Right lobe of liver (tissue), 6 donors: ENCODE data around the gene TSPO. TPM values are rescaled to one million over a fixed set of nuclear protein-coding genes. Genes with fewer than 3 reads are reported as not detected.
A peak's percentile ranks its signal among the peaks of the same experiment; 100 is the strongest.

Source experiments
- ATAC-seq, 4 donors: fragments of 200-7000 bp; cut with Tn5 transposase; one replicate each; pipeline ENCODE4 v1.9.1; 2020; ENCODE audit warnings: mild to moderate bottlenecking in 4 of 4, moderate library complexity in 4 of 4
- DNase-seq, 3 donors: peaks; one replicate each; pipeline ENCODE4 v3.0.0-alpha.2; 2020
- H3K27ac ChIP-seq, 3 donors: fragments of 200-600 bp; one replicate each; pipeline ENCODE4 v1.8.0; 2022
- H3K27me3 ChIP-seq, 2 donors: fragments of 200-600 bp; one replicate each; pipeline ENCODE4 v1.8.0; 2022
- H3K36me3 ChIP-seq, 4 donors: fragments of 200-600 bp; sonication (generic) in 1 of 4; one replicate each; pipeline versions ENCODE4 v1.5.1 to v1.8.0; 2017 to 2022; ENCODE audit warnings: control low read depth in 1 of 4
- H3K4me1 ChIP-seq, 4 donors: fragments of 200-600 bp; sonication (generic) in 1 of 4; one replicate each; pipeline versions ENCODE4 v1.5.1 to v1.8.0; 2017 to 2022; ENCODE audit warnings: control low read depth in 1 of 4
- H3K4me3 ChIP-seq, 3 donors: fragments of 200-600 bp; one replicate each; pipeline ENCODE4 v1.8.0; 2022
- H3K9me3 ChIP-seq, 4 donors: fragments of 200-600 bp; sonication (generic) in 1 of 4; one replicate each; pipeline versions ENCODE4 v1.5.1 to v1.8.0; 2017 to 2022; ENCODE audit warnings: control low read depth in 1 of 4
- POLR2A ChIP-seq: fragments of 450-650 bp; IDR thresholded peaks from one replicate; pipeline ENCODE4 v1.6.1; 2017; ENCODE audit warnings: antibody characterized with exemption, mild to moderate bottlenecking
- WGBS: methylation state at CpG from one replicate; pipeline ENCODE4 v1.1.6; 2018; ENCODE audit warnings: low coverage, low lambda C conversion rate; ENCODE audit not compliant: insufficient coverage; ENCODE audit errors: missing lambda C conversion rate; 5-methylcytosine and 5-hydroxymethylcytosine counted together
- intact Hi-C, 2 donors: fragments of 100-400 bp; cut with DNase I; formaldehyde crosslinking; loops; one replicate each; pipeline versions ENCODE4 v1.11.2 to v1.14.1; 2022
- total RNA-seq, 6 experiments: library from RNA; depleted of rRNA in 2 of 6; stranded (reverse); fragments of >200 nt in 2 of 6; fragmentation: NEBNext Ultra II Directional in 3 of 6; extraction: Animal tissue kit (Norgen Biotek cat#: 25700) in 3 of 6; gene quantifications; one replicate each; pipeline versions ENCODE4 v1.1.0 to v1.2.4, GENCODE V29; 2016 to 2023
- TF ChIP-seq, protein P1 (sequence below), 4 donors: fragments of 200-600 bp in 3 of 4; fragments of 450-650 bp in 1 of 4; IDR thresholded peaks; one replicate each; pipeline versions ENCODE4 v1.5.1 to v1.8.0; 2016 to 2022; ENCODE audit warnings: antibody characterized with exemption in 4 of 4, mild to moderate bottlenecking in 2 of 4
- donor health status: DM: no; HTN: yes; CAD: no.
- donor health status: DM: no; HTN: no; CAD: no.
- donor health status: DM: no; HTN: no; CAD: no.
- donor health status: DM: no; HTN: yes; CAD: no.
- donor health status: DM: no; HTN: yes; CAD: no.

TSPO gene
- total RNA-seq, 6 experiments from 2014 or later, result 18.1 to 198 (median 31.9) TPM

DNA sequence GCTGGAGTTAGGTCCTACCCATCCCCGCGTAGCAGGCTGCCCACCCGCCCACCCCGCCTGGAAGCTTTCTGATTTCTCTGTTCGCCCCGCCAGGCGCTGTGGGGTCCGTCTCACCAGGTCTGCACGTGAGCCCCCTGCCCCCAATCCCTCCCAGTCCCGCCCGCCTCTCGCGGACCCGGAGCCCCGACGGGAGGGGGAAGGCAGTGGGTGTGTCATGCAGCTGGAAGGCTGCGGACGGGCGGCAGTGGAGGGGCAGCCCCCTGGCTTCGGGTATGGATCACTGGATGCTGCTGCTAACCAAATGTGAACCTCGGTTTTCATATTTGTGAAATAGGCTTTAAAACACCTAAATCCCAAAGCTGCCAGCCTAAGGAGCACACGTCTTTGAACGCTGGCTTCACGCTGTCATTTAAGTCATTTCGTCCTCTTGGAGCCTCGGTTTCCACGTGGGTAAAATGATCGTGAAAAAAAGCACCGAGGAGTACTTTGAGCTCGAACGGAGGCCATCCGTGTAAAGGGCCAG is 41.4 kb upstream of the TSPO start:
- no peak for TF ChIP-seq POLR2A
- TF ChIP-seq, protein P1, sequence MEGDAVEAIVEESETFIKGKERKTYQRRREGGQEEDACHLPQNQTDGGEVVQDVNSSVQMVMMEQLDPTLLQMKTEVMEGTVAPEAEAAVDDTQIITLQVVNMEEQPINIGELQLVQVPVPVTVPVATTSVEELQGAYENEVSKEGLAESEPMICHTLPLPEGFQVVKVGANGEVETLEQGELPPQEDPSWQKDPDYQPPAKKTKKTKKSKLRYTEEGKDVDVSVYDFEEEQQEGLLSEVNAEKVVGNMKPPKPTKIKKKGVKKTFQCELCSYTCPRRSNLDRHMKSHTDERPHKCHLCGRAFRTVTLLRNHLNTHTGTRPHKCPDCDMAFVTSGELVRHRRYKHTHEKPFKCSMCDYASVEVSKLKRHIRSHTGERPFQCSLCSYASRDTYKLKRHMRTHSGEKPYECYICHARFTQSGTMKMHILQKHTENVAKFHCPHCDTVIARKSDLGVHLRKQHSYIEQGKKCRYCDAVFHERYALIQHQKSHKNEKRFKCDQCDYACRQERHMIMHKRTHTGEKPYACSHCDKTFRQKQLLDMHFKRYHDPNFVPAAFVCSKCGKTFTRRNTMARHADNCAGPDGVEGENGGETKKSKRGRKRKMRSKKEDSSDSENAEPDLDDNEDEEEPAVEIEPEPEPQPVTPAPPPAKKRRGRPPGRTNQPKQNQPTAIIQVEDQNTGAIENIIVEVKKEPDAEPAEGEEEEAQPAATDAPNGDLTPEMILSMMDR (IDR thresholded peaks at IDR 0.05), result no peak
- ATAC-seq (no peak), DNase-seq (no peak)
- Histone ChIP-seq H3K27ac (no peak overlapping the region), H3K27me3 (no peaks in the 10 kb centered on the region), H3K9me3 (no peaks in the 10 kb centered on the region), H3K4me3 (peak overlapping the region; percentile 52 to 62 (median 60)), H3K4me1 (peaks cover 0 to 22% (median 0%) of the 10 kb centered on the region in 4 donors), H3K36me3 (no peaks in the 10 kb centered on the region)
- intact Hi-C loops, result no loop called here
- WGBS, result 11% methylated on average over 22 of the region's 32 CpGs

DNA sequence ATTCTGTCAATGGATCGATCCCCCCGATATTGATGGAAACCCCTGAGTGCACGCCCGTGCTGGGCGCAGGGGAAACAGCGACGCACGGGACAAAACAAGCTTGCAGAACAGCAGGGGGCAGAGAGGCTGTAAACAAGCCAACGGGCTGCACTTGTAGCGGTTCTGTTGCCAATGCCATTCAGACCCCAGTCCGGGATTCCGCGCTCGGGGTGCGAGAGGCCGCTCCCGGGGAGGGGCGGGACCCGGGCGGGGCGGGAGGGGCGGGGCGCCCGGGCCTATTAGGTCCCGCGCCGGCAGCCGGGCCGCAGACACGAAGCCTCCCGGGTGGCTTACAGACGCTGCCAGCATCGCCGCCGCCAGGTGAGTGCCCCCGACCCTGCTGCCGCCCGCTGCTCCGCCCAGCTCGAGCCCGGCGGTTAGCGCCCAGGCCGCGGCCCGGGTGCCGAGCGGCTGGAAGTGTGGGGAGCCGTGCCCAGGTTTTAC is 40.9 kb upstream of the TSPO start, which contains the start of gene BIK:
Gene BIK, plus strand, starts transcription at position 307 of the 483 bp plus-strand sequence. CDS start 13,273 bp downstream, outside the sequence.
- intact Hi-C loops, result no loop called here
- DNase-seq, result peak; percentile 53 to 75 (median 61)

DNA sequence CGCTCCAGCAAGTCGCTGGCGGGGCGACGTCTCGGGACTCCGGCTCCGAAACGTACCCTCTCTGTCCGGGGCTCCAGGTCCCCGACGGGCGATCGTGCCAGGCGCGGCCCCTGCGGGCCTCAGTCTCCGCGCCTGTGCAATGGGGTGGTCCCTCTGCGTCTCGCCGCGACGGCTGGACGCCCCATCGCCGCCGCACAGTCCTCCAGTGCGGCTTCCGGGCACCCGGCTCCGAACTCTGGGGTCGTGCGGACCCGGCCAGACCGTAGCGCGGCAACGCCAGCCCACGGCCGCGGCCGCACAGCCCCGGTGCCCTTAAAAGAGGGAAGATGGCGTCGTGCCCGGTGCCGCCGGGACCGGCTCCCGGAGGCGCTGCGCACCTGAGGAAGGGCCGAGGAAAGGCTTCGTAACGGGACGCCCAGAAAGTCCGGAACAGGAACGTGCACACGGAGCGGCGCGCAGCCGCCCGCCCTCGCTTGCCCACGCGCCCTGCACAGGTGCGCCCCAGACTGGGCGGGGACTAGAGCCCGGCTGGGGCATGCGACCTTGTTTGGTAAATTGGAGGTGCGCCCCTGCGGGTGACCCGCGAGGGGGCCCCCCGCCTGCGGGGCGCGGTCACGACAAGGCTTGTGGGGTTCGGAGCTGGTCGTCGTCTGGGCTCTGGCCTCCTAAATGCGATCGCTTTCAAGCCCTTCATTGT is 40.3 kb upstream of the TSPO start:
- H3K4me3 ChIP-seq, result peak overlapping the region; percentile 52 to 62 (median 60)
- TF ChIP-seq POLR2A, result no peak
- TF ChIP-seq, protein P1 (IDR thresholded peaks at IDR 0.05), result no peak
- DNase-seq (peak in 2 of 3 donors; percentile 39 to 58), ATAC-seq (peak; percentile 36 to 52 (median 47))
- no peaks in the 10 kb centered on the region for H3K27me3 ChIP-seq
- intact Hi-C loops, result no loop called here
- no peaks in the 10 kb centered on the region for H3K9me3 ChIP-seq
- no peaks in the 10 kb centered on the region for H3K36me3 ChIP-seq
- WGBS, result 0% methylated on average over 1 of the region's 86 CpGs
- peaks cover 0 to 26% (median 0%) of the 10 kb centered on the region in 4 donors for H3K4me1 ChIP-seq
- H3K27ac ChIP-seq, result no peak overlapping the region

More for the DNA sequence above, 40.9 kb upstream of the TSPO start, which contains the start of gene BIK:
- peak within 1 kb of the TSS; percentile 52 to 62 (median 60) for H3K4me3 ChIP-seq
- H3K27me3 ChIP-seq, result no peaks in the 10 kb centered on the region
- H3K9me3 ChIP-seq, result no peaks in the 10 kb centered on the region
- ATAC-seq, result peak; percentile 60 to 82 (median 63)
- 0% methylated on average over 9 of the region's 49 CpGs for WGBS
- TF ChIP-seq, protein P1 (IDR thresholded peaks at IDR 0.05), result peak in 3 of 4 donors; percentile 12 to 33 (median 18)
- no peak for TF ChIP-seq POLR2A
- peaks cover 0 to 26% (median 0%) of the 10 kb centered on the region in 4 donors for H3K4me1 ChIP-seq
- H3K27ac ChIP-seq, result no peak within 1 kb of the TSS
- no peaks in the 10 kb centered on the region for H3K36me3 ChIP-seq

DNA sequence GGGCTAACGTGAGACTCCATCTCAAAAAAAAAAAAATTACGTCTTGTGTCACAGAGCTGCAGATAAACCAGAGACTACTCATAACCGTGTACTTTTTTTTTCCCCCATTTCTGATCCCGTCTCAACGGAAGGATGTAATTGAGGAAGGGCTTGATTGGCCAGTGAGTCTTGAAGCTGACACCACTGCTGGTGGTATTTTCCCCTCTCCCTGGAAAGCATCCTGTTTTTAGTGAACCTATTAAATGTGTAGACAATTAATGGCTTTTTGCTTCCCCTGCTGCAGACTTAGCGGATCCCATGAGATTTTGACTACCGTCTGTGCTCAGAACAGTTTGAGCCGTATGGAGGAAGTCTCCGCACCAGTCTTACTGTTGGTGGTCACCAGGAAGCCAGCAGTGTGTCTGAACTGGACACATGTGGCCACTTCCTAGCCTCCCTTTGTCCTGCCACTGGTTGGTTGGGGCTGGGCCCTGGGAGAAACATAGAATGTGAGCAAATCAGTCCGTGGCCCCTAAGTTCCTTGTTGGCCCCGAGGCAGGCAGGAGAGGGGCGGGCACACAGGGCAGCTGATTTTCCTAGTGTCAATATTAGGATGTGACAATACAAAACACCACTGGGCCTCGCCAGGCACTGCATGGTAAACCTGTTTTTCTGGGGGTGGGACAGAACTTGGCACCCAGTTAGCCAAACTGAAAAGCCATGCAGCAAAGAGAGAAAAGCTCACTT is 37.7 kb upstream of the TSPO start:
- ATAC-seq, result no peak
- Histone ChIP-seq H3K36me3 (no peaks in the 10 kb centered on the region), H3K27ac (no peak overlapping the region), H3K9me3 (no peaks in the 10 kb centered on the region), H3K4me1 (peaks cover 0 to 26% (median 0%) of the 10 kb centered on the region in 4 donors), H3K27me3 (no peaks in the 10 kb centered on the region), H3K4me3 (no peak overlapping the region)
- 59% methylated on average over 10 of the region's 13 CpGs for WGBS
- DNase-seq, result no peak
- intact Hi-C loops, result no loop called here
- TF ChIP-seq, protein P1 (IDR thresholded peaks at IDR 0.05), result no peak
- no peak for TF ChIP-seq POLR2A
